NCI-H748 (cell line): Measurements from ENCODE around the gene IFRD2.
"Not testable (repeated sequence)": the region's sequence is repeated elsewhere in the genome, so short reads cannot be mapped to it uniquely, and the experiment has no call there.

ENCODE experiments used
- DNase-seq: peaks from one replicate; lab custom pipeline; 2025; ENCODE audit not compliant: unreplicated experiment; lab: John Stamatoyannopoulos, UW

Gene IFRD2

DNA sequence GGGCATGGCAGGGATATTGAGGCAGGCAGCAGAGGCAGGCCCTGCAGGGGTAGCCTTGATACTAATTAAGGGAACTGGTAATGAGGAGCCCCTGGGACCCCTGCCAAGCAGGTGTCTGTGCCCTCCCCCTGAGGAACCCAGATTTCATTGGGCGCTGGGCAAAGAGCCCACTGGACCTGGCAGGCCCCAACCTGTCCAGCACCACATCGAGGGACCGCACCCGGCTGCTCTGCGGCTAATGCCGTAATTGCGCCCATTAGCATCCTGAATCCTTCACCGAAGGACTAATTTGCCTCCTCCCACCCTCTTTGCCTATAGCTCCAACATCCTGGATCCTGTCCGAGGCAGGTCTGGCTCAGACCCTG, 37.0 kb downstream of the IFRD2 start:
- DNase-seq = no peak

DNA sequence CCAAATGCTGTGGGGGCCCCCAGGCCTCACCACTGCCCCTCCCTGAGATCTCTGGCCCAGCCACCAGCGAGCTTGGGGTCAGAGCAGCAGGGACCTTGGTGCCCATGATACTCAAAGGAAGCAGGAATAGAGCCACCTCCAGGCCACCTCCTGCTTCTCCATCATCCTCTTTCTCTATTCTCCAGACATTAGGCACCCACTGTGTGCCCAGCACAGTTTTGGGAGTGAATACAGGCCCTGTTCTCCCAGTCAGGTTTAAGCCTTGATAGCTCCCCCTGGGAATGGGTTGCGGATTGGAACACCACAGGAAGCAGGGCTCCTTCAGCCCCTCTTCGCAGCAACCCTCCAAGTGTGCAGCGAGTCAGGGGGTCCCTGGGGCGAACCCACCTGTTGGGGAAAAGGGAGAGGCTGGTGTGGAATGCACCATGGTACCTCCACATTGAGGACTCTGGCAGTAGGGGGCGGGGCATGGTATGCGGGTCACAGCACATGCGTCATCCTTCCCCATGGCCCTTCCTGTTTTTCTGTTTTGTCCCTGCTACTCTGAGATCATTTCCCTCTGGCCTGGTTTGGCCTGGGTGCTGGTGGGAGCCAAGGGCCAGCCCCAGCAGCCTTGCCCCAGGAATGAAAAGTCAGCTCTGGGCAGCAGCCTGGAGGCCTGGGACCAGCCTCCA, 37.5 kb downstream of the IFRD2 start:
- no peak for DNase-seq

DNA sequence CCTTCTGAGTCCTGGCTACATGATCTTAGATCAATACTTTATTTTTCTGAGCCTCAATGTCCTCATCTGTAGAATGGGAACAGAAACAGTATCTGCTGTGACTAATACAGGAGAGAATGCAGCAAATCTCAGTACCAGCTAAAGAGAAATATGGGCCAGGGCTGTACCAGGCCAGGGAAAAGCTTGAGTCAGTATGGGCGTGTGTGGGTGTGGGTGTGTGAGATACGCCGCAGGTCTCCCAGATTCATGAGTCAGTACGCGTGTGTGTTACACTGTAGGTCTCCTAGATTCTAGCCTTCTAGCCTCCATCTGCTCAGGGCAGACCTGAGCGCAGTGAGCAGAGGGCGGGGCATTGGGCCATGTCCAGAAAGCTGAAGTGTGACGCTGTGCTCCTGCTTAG, 41.0 kb downstream of the IFRD2 start:
- DNase-seq = no peak

DNA sequence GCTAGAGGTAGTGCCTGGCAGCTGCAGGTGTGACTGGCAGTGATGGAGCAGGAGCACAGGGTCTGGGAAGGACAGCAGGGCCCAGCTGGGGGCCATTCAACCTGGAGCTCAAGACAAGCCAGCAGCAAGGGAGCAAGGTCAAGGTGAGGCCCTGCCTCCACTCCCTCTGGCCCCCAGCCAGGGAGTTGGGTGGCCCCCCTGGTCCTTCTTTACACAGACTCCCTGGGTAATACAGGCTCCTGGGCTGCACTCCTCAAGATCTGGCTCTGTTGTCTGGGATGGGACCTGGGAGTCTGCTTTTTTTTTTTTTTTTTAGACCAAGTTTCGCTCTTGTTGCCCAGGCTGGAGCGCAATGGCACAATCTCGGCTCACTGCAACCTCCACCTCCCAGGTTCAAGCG, 41.7 kb downstream of the IFRD2 start:
- no peak for DNase-seq

GRCh38 chr3:50249457-50249856, 42.8 kb downstream of the IFRD2 start:
- no peak for DNase-seq

DNA sequence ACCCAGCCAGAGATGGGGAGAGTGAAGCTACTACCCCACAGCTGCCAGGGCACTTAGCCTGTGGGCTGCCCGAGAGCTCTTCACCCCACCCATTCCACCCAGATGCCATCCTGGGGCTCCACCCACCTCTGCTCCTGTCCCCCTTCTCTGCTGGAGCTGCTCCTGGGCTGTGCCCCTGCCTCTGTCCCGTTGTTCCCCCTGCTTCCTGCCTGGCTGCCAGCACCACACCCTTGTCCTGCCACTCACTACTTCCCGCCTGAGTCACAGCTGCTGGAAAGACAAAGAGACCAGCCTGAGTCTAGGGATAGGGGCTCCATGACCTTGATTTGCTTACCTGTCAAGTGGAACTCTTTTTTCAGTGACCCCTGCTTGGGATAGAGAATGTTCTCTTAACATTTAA, 43.8 kb downstream of the IFRD2 start:
- no peak for DNase-seq

DNA sequence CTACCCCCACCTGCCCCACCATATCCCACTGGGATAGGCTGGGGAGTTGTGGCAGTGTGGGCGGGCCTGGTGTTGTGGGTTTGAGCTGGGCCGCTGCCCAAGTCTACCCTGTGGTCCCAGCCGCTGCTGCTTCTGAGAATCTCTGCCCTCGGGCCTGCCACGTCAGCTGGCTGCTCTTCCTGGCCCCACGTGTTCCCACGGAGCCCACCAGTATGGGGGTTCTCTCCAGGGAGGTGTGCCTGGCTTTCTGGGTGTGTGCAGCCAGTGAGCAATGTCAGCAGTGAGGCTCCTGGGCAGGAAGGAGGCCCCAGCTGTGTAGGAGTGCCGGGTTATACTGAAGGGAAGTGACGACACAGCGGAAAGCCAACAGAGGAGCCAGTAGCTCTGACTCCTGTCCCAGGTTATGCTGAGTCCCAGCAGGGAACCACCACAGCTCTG, 45.7 kb downstream of the IFRD2 start:
- DNase-seq = no peak

GRCh38 chr3:50245831-50246516, 46.3 kb downstream of the IFRD2 start:
- DNase-seq = peak; percentile 86

DNA sequence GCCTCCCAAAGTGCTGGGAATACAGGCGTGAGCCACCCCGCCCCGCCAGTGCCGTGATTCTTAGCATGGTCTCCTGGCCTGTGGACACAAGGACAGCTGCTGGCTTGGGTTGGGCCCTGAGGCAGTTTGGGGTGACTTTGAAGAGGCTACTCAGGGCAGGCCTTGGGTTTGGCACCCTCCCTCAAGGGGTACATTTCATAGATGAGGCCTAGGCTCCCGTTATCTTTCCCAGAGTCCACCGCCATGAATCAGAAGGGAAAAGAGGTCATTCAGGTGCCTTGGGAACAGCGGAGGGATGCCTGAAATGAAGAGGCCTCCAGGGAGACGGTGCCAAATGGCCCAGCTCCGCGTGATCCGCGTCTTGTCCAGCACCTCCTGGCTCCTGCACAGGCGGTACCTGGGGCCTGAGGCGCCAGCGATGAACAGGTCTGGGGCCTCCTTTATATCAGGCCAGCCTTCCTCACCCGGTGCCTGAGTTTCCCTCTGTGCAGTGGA, 46.9 kb downstream of the IFRD2 start:
- peak; percentile 27 for DNase-seq

- DNase-seq = not testable (repeated sequence)
These were observed 47.4 kb downstream of the IFRD2 start for GRCh38 chr3:50244813-50245212.

- DNase-seq = no peak
These were observed 48.7 kb downstream of the IFRD2 start for GRCh38 chr3:50243543-50243895.

- DNase-seq = no peak
These were observed 49.2 kb downstream of the IFRD2 start for GRCh38 chr3:50242851-50243542.

GRCh38 chr3:50242381-50242770, 49.9 kb downstream of the IFRD2 start:
- DNase-seq = no peak

DNA sequence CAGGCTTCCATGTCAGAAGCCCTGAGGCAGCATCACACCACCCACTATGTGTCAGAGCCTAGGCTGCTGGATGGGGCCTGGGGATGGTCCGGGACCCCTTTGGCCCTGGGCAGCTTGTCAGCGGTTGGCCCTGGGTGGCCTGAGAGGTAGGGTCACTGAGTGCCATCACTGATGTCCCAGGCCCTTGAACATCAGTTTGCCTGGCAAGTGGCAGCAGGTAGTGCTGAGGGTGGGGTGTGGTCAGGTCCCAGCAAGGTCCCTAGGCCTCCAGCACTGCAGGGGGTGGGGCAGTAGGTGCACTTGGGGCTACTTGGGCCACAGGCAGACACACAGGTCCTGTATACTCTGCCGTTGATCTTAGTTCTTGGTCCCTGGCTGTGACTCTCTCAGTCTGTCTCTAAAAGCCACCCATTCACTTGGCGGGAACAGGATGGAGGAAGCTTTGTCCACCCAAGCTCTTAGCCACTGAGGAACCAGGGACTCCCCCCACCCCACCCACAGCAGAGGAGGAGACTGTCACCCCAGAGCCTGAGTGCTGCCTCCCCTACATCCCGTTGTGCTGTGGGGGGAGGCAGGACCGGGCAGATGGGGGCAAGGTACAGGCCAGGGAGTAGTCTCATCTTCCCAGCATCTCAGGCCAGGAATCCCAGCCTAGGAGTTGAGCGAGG, 50.4 kb downstream of the IFRD2 start:
- DNase-seq = no peak

- DNase-seq = peak; percentile 55
These were observed 51.1 kb downstream of the IFRD2 start for GRCh38 chr3:50241163-50241562.

- DNase-seq = no peak
These were observed 52.6 kb downstream of the IFRD2 start for GRCh38 chr3:50239649-50240048.

DNA sequence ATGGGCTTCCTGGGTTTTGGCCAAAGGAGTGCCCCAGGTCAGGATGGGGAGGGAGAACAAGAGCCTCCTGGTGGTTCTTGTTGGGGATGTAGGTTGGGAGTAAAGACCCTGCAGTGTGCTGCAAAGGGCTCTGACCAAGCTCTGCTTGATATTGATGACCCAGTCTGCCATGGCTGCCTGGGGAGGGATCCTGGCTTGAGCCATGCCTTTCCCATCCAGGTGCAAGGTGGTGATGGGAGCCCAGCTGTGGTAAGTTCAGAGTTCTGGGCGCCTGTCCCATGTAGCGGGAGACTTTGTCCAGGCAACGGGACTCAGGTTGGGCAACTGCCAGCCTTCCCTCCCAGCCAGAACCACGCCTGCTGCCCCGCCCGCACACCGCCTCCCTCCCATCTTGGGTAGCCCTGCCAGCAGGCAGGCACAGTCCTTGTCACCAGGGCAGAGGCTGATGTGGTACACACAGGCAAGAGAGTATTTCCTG, 53.6 kb downstream of the IFRD2 start:
- DNase-seq = peak; percentile 42

DNA sequence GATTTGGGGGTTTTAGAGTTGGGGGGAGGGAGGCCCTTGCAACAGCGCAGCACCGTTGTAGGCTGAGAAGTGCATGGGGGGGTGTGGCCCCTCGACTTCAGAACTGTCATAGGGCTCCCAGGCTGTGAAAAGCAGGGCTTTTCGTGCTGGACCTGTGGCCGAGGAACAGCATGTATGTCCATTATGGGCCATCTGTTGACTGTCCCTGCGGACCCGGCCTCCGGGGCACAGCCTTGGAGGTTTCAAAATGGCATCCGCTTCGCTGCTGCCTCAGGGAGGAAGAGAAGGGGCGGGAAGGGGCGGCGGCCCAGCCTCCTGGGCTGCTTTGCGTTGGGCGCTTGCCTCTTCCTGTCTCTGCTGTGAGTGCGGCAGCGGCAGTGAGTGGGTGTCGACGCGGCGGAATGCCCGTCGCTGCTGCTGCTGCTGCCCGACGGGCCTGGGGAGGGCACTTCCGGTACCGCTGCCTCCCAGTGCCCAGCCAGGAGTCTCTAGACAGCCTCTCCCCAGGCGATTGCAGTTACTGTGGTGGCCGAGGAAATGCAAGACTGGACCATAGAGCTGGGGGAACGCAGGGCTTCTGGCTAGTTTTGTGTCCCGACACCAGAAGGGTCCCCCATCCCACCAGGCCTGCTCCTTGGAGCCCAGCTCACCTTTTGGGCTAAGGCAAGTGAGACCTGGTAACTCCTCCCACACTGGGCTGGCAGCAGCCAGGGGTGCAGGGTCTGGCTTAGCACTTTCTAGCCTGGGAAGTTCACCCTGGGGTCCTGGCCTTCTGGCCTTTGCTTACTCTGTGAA, 54.3 kb downstream of the IFRD2 start:
- DNase-seq = peak; percentile 82
